Eye (tissue), 1 donor: Measurements from ENCODE around the gene STIM1.

Source experiments
- DNase-seq: peaks from one replicate; pipeline ENCODE4 v3.0.0-alpha.2; 2015

The STIM1 gene

DNA sequence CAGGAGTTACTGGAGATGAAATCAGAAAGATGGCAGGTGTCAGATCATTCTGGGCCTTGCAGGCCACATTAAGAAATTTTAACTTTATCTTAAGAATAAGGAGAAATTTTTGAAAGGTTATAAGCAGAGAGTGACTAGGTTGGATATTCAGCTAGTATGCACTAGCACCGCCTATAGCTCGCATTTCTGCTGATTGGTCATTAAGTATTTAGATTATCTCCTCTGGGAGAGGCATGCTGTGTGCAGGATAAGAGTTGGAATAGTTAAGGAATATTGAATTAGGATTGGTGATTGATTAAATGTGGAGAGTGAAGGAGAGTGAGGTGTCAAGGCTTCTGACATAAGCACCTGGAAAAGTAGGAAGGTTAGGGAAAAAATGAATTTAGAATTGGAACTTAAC, 100.6 kb downstream of the STIM1 start:
- no peak for DNase-seq

DNA sequence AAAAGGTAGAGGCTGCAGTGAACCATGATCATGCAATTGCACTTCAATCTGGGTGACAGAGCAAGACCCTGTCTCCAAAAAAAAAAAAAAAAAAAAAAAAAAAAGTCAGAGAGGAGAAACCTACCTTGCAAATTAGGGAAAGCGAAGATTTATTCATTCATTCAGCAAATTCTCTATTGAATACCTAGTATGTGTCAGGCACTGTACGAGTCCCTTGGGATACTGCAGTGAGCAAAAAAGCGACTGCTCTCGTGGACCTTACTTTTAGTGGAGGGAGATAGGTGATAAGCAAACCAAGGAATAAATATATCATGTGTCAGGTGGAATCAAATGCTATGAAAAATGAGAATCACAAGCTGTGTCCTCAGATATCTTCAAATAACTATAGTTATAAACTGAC, 101.3 kb downstream of the STIM1 start:
- DNase-seq = no peak

DNA sequence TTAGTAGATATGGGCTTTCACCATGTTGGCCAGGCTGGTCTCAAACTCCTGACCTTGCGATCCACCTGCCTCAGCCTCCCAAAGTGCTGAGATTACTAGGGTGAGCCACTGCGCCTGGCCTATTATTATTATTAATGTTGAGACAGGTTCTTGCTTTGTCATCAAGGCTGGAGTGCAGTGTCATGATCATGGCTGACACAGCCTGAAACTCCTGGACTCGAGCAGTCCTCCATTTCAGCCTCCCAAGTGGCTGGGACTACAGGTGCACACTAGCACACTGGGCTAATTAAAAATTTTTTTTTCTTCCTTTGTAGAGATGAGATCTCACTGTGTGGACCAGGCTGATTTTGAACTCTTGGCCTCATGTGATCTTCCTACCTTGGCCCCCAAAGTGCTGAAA, 102.0 kb downstream of the STIM1 start:
- no peak for DNase-seq

DNA sequence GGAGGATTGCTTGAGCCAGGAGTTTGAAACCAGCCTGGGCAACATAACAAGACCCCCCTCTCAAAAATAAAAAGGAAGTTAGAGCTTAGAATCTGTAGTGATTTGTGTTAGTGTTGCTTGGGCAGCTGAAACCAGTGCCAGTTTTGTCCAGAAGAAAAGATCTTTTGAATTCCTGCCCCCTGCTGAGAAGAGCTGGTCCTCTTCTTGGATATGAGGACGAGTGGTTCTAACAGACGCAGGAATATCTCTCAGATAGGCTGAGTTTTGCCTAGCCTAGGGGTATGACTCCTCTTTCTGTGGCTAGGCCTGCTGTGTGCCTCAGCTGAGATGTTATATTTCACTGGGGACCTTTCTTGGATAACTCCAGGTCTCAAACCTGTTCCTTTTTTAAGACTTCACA, 102.8 kb downstream of the STIM1 start:
- DNase-seq = no peak

DNA sequence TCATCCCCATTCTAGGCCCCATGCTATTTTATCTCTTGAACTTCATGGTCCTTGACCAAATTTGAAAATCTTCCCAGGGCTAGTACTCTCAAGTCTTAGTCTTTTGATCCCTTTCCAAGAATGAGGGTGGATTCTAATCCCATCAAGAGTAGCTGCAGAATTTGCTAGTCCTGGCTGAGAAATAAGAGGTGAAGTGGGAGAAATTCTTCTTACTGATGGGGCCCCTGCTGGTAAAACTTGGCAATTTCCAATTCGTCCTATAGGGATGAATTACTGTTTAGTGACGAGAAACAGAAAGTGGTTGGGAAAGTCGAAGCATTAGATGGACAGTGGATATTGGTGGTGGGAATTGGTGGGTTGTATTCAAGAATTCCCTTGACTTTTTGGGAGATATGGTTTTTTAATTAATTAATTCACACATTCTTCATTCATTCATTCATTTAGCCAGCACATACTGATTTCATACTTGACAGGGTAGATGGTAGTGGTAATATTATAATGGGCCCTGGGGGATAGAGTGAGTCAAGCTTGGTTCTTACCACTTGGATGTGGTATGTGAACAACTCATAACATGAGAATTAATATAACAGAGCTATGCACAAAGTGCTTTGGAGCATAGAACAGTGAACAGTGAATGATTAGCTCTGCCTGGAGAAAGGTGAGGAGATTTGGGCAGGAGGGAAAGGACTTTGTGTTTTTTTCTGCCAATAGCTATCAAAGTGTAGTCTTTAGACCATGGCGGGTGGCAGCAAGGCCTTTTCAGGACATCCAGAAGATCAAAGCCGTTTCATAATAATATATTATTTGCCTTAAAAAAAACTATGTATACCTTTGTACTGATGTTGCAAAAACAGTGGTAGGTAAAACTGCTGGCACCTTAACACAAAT, 103.8 kb downstream of the STIM1 start:
- DNase-seq = no peak

DNA sequence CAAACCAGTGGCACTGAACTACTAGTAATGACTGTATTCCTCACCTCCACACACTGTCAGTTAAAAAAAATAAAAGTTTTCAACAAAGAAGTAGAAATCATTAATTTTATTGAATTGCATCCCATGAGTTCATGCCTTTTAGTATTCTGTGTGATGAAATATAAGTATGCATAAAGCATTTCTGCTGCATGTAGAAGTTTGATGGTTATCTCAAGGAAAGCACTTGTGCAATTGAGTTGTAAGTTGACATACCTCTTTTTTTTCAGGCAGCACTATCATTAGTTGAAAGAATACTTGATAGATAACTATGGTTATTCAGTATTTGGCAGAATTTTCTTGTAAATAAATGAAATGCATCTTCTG, 104.4 kb downstream of the STIM1 start:
- DNase-seq = no peak

DNA sequence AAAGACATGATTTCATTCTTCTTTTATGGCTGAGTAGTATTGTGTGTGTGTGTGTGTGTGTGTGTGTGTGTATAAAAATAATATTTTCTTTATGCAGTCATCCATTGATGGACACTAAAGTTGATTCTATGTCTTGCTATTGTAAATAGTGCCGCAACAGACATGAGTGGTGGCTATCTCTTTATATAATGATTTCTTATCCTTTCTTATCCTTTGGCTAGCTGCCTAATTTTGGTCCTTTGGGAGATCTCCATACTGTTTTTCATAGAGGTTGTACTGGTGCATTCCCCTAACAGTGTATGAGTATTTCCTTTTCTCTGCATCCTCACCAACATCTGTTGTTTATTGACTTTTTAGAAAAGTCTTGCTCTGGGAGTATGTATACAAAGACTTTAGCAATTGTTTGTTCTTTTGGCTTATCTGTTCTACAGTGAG, 107.0 kb downstream of the STIM1 start:
- DNase-seq = no peak

DNA sequence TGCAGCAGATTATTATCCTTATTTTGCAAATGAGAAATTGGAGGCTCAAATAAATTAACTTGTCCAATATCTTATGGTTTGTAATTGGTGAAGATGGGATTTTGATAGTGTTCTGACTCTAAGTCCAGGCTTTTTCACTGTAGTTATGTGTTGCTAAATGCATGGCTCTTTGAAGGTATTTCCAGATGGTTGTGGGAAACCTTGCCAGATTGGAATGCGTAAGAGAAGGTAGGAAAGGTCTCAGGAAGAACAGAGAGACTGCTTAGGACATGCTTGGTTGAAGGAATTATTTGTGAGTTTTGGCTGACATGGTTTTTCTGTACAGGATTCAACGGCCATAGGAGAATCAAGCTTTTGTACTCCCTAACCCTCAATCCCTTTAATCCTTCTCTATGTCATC, 108.6 kb downstream of the STIM1 start:
- DNase-seq = no peak

DNA sequence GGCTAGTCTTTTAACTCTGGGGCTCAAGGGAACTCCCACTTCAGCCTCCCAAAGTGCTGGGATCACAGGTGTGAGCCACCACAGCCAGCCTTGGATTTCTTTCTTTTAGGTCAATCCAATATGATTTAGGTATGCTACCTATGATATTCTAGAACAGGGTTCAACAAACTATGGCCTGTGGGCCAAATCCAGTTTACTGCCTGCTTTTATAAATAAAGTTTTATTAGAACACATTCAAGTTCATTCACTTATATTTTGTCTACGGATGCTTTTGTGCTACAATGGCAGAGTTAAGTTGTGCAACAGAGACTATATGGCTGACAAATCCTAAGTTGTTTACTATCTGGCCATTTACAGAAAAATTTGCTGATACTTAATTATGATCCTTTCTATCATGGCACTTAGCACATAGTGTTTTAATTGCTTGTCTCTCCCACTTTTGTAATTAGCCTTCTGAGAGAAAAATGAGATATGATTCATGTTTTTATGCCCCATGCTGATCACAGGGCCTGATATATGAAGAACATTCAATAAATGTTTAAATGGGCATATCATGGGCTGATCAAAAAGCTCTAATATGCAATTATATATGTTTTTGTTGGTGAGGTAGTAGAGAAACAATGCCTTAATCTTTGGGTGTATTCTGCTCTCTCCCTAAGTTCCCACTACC, 109.6 kb downstream of the STIM1 start:
- DNase-seq = no peak

DNA sequence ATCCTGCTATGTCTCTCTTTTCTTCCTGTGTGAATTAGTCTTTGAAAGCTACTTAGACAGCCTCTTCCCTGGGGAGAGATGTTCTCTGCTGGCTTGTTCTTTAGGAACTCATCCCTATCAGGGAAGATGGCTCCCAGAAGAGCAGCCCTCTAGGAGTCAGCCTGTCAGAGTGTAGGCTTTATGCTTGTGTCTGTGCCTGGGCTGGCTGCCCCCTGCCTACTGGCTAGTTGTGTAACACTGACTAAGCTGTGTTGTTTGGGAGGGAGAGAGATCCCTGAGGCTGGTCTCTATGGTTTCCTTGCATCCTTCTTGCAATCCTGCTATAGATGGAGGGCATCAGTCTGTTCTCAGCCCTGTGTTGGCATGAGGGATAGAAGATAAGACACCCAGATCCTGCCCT, 112.2 kb downstream of the STIM1 start:
- no peak for DNase-seq

DNA sequence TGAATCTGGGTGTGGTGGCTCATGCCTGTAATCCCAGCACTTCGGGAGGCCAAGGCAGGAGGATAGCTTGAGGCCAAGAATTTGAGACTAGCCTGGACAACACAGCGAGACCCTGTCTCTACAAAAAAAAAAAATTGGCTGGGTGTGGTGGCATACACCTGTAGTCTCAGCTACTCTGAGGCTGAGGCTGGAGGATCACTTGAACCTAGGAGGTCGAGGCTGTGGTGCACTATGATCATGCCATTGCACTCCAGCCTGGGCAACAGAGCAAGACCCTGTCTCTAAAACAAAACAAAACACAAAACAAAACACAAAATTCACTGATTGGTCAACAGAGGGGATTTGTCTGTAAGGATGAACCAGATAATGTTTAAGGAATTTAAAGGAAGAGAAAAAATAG, 113.7 kb downstream of the STIM1 start:
- no peak for DNase-seq

DNA sequence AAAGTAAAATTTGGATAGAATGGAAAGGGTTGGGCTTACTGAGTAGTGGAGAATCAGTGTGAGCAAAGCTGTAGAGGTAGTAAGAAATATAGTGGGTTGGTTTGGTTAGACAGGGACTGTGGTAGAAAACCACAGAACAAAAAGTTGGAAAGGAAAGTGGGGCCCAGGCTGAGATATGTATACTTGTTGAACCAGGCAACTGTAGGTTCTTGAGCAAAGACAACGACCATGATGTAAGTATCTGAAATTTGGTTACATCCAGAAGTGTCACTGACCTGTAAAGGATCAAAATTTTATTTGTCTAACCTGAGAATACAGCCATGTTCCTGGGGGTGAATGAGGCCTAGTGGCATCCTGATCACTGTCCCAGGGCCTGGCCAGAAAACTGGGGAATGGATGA, 114.1 kb downstream of the STIM1 start:
- DNase-seq = no peak

DNA sequence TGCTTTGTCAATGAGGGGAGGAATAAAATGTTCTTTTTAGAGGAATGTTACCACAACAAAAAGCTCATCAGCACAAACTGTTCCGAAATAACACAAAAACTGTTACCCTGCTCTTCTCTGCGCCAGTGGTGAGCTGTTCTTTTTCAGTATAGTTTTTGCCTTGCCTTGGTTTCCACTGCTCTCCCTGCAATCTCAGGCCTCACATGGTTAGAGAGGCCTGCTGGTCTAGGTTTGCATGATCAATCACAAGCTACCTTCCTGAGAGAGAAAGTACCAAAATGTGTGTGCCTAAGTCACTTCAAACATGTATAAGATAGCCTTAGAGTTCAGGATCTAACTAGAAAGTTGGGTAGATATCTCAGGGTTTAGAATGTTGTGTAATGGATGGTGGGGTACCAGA, 114.6 kb downstream of the STIM1 start:
- no peak for DNase-seq

DNA sequence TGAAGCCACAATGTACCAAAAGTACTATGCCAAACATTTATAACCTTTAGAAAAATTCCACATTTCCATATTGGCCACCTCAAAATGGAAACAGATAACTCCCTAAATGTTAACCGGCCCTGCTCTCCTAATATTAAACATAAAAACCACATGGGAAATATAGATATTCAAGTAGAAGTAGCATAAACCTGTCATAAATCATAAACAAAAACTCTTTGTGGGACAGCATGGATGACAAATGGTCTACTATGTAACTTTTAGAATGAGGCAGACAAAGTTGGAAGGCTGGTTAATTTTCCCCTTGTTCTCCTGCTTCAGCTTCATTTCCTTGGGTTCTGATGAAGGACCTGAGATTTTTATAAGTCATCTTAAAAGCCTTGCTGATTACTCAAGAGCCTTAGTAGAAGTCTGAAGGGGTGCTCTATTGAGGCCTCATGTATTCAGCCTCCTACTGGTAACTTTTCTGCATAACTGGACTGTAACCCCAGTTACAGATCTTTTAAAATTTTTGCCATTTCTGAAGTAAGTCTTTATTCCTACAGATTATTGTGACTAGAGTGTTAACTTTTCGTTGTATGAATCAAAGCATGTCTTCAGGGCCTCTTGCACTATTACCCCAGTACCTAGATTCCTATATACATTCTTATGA, 116.4 kb downstream of the STIM1 start:
- no peak for DNase-seq

DNA sequence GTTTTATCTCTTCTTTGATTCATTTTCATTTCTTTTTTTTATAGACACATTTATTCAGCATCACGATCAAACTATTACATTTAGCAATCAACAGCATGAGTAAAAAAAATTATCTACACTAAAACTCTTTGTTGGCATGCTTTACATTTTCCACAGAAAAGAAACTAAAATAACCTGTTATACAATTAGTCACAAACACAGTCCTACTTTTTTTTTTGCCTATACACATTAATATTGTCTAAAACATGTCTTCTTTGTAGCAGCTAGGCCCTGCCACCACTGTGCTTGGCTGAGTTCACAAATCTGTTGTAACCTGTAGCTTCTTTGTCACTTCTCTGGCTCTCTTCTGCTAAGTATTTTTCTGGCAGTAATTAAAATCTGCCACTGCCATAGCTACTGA, 117.0 kb downstream of the STIM1 start:
- no peak for DNase-seq

DNA sequence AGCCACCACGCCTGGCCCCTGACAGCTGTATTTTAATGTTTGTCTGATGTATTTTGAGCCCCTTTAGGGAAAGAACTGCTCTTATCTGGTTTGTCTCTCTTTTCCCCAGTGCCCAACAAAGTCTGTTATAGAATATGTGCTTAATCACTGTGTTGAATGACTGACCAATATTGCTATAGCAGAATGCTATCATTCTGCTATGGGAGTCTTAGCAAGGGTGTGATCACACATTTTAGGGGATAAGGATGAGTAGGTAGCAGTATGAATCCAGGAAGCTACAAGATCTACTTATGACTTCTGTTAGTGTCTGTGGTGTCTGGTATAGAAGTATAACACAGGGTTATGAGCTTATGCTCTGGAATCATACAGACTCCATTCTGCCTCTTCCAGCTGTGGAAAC, 121.6 kb downstream of the STIM1 start:
- DNase-seq = no peak

DNA sequence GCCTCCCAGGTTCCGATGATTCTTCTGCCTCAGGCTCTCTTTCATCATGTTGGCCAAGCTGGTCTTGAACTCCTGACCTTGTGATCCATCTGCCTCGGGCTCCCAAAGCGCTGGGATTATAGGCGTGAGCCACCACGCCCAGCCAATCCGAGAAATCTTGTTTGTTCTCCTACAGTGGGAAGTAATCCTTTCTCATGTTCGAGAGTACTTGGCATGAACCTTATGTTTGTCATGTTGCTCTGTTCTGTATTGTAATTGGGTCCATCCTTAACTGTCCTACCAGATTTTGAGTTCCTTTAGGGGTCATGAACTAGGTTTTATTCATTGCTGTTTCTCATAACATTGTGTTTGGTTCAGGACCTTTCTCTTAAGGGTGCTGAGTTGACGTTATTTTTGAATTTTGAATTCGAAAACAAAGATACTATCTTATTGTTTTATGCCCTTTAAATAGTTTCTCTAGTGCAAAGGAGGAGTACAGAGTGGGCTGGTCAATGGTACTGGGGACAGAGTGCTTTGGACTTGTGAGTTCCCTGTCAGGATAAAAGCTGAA, 125.7 kb downstream of the STIM1 start:
- DNase-seq = no peak

DNA sequence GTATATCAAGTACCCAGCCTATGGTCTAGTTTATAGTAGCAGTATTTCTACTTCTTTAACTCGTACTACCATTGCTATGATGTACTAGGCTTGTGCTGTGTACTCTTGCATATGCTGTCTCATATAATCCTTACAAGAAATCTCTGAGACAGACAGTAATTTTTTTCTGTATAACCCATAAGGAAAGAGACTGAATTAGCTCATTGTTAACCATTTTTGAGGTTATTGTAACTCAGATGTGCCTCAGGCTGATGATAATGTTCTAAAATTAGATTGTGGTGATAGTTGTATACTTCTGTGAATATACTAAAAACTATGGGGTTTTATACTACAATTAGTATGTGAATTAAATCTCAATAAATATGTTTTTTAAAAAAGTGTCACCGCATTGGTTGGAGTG, 127.0 kb downstream of the STIM1 start:
- DNase-seq = no peak

DNA sequence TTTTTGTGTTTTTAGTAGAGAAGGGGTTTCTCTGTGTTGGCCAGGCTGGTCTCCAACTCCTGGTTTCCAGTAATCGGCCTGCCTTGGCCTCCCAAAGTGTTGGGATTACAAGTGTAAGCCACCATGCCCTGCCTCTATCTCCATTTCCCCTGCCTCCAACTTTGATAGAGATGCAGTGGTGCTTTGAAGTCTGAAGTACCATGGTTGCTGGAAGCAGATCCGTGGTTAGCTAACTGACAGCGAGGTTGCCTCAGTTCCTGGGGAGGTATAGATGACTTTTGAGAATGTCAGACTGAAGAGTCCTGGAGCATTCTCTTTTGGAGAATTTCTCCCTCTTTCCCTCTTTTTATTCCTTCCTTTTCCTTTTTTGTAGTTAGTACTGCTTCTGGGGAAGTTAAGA, 127.6 kb downstream of the STIM1 start:
- no peak for DNase-seq

DNA sequence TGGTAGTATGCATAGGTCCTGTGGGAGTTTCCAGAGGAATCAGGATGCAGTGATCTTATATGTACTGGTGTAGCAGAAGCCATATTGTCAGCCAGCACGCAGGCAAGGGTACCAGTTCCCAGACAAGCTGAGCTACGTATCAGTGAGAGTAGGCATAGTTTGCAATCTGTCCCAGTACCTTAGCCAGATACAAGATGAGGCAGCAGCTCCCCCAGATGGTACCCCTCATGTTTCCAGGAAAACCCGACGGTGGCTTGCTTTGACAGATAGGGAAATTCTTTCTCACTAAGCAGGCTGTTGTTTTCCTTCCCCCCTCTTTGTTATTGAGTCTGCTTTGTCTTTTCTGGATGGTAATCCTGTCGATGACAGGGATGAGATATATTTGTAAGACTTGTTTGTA, 129.4 kb downstream of the STIM1 start:
- peak; percentile 34 for DNase-seq

DNA sequence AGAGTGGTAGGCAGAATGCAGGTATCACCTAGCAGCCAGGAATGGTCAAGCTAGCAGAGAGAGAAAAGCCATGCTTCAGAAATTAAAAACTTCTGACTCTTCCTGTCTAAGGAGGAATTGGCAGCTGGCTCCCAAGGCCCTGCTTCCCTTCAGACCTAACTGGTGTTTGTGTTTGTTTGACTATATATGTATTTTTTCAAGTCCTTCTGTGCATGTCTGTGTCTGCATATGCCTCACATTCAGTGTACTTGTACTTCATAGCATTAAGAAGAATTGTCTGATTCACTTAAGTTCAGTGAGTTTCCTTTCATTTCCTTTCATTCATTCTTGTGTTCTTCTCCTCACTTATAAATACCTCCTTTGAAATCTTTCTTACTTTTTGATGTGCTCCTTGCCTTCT, 130.2 kb downstream of the STIM1 start:
- DNase-seq = no peak

DNA sequence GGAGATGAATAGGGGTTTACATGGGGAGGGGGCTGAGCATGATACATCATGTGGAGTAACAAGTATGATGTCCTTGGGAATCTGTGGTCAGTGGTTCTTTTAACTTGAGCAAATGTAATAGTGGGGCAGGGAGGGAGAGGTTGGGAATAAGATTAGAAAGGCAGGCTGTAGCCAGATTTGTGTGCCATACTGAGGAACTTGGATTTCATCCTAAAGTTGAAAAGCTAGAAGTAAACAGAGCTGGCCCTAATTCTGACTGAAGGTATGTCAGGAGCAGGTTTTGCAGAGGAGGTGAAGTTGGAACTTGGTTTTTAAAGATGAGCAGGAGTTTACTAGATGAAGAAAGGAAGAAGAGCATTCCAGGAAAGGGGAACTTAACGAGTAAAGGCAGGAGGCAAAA, 130.8 kb downstream of the STIM1 start:
- no peak for DNase-seq

DNA sequence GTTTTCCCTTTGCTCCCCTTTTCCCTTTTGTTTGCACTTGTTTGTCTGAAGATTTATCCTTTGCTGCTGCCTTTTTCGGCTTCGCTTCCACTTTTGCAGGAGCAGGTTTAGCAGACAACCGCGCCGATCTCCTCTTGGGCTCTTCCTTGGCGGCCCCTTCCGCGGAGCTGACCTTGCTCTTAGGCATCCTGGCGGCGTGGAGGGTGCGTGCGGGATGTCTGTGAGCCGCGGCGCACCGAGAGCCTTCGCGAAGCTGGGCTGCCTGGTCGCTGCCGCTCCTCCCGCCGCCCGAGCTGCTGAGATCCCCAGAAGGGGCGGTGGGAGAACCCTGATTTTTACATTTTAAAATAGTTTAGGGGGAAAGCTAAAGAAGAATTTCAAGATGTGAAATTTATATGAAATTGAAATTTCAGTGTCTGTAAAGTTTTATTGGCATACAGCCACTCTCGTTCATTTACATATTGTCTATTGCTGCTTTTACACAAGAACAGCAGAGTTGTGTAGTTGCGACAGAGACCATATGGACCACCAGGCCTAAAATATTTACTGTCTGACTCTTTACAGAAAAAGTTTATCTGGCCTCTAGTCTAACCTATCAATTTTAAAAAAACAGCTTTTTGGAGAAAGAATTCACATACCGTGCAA, 133.9 kb downstream of the STIM1 start:
- DNase-seq = no peak
